Suprapubic skin (tissue), 4 donors: ENCODE results near the gene GCM1.

Experiments
- EP300 ChIP-seq: sonication (generic); formaldehyde crosslinking; IDR thresholded peaks from one replicate; pipeline ENCODE4 v1.6.1; 2017; ENCODE audit warnings: antibody characterized with exemption
- POLR2A ChIP-seq, 2 donors: fragments of 450-650 bp; IDR thresholded peaks; one replicate each; pipeline ENCODE4 v1.6.1; 2017; ENCODE audit warnings: antibody characterized with exemption in 2 of 2, mild to moderate bottlenecking in 2 of 2, moderate library complexity in 2 of 2
- POLR2AphosphoS5 ChIP-seq, 3 donors: sonication (generic); formaldehyde crosslinking; IDR thresholded peaks; one replicate each; pipeline ENCODE4 v1.6.1; 2017; ENCODE audit warnings: antibody characterized with exemption in 3 of 3
- TF ChIP-seq, protein P1 (sequence below), 2 donors: fragments of 200-600 bp in 1 of 2; fragments of 450-650 bp in 1 of 2; sonication (generic) in 1 of 2; IDR thresholded peaks; one replicate each; pipeline ENCODE4 v1.5.1; 2016 to 2019; ENCODE audit warnings: antibody characterized with exemption in 2 of 2, mild to moderate bottlenecking in 1 of 2, moderate library complexity in 1 of 2

DNA sequence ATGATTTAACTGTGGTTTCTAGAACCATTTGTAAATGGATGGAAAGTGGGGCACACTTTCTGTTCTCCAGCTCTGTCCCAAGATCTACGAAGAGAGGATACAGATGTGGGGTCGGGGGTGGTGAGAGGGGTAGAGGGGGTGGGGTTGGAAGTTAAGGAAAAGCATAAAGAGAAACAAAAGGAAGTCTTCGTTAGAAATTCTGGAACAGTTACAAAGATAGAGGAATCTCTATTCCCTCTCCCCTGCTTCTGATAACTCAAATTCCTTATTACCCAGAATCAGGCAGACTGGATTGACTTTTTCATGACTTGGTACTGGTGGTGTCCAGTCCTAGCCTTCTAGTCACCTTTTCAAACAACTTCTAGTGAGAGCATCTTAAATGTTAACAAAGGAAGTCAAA, 4.9 kb downstream of the GCM1 start:
- TF ChIP-seq, protein P1, sequence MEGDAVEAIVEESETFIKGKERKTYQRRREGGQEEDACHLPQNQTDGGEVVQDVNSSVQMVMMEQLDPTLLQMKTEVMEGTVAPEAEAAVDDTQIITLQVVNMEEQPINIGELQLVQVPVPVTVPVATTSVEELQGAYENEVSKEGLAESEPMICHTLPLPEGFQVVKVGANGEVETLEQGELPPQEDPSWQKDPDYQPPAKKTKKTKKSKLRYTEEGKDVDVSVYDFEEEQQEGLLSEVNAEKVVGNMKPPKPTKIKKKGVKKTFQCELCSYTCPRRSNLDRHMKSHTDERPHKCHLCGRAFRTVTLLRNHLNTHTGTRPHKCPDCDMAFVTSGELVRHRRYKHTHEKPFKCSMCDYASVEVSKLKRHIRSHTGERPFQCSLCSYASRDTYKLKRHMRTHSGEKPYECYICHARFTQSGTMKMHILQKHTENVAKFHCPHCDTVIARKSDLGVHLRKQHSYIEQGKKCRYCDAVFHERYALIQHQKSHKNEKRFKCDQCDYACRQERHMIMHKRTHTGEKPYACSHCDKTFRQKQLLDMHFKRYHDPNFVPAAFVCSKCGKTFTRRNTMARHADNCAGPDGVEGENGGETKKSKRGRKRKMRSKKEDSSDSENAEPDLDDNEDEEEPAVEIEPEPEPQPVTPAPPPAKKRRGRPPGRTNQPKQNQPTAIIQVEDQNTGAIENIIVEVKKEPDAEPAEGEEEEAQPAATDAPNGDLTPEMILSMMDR (IDR thresholded peaks at IDR 0.05): no peak
- no peak for TF ChIP-seq POLR2AphosphoS5 (IDR thresholded peaks at IDR 0.05)
- no peak for TF ChIP-seq EP300
- TF ChIP-seq POLR2A (IDR thresholded peaks at IDR 0.05): no peak
